ENCODE results near the gene SLC26A11. TPM values are rescaled to one million over a fixed set of nuclear protein-coding genes. Genes with fewer than 3 reads are reported as not detected.

The SLC26A11 gene
- total and polyA plus RNA-seq, 4 experiments from 2014 or later, result 6.3 to 126 (median 66.0) TPM

- no peak for DNase-seq
- Histone ChIP-seq H3K27ac (ENCODE audit: low read depth, low read length) (no peak overlapping the region), H3K4me1 (ENCODE audit: insufficient read depth, low read length) (no peaks in the 10 kb centered on the region), H3K4me3 (ENCODE audit: low read length in 2 of 2) (no peak overlapping the region), H3K27me3 (ENCODE audit: insufficient read depth, low read length) (no peaks in the 10 kb centered on the region), H3K36me3 (ENCODE audit: insufficient read depth, low read length) (peaks cover 3% of the 10 kb centered on the region), H3K9me3 (ENCODE audit: control insufficient read depth in 1 of 2, low read length in 2 of 2) (no peaks in the 10 kb centered on the region)
- ChIA-PET POLR2A (ENCODE audit: partially characterized antibody) (interaction anchor here (0.7 kb wide), 1 partner anchor 10 kb away, joined by 3 read pairs; no protein-coding TSS in a partner anchor), CTCF (ENCODE audit: partially characterized antibody) (no interaction called here)
- Mint-ChIP-seq H3K27ac (peak overlapping the region in 3 of 7 donors; percentile 8 to 46 (median 25)), H3K4me3 (no peak overlapping the region), H3K4me1 (no peaks in the 10 kb centered on the region), H3K27me3 (no peaks in the 10 kb centered on the region), H3K9me3 (no peaks in the 10 kb centered on the region), H3K36me3 (peaks cover 13 to 37% of the 10 kb centered on the region in 2 donors)
- intact Hi-C loops (cut with micrococcal nuclease), result no loop called here
Measured at GRCh38 chr17:80244871-80245509, 24.8 kb downstream of the SLC26A11 start.

GRCh38 chr17:80245566-80246265 is 25.5 kb downstream of the SLC26A11 start:
- Mint-ChIP-seq H3K36me3 (peaks cover 10 to 34% of the 10 kb centered on the region in 2 donors), H3K27ac (peak overlapping the region in 2 of 7 donors; percentile 25 to 46), H3K4me1 (no peaks in the 10 kb centered on the region), H3K9me3 (no peaks in the 10 kb centered on the region), H3K4me3 (no peak overlapping the region), H3K27me3 (no peaks in the 10 kb centered on the region)
- intact Hi-C loops (cut with micrococcal nuclease), result no loop called here
- Histone ChIP-seq H3K4me3 (ENCODE audit: low read length in 2 of 2) (no peak overlapping the region), H3K4me1 (ENCODE audit: insufficient read depth, low read length) (no peaks in the 10 kb centered on the region), H3K27ac (ENCODE audit: low read depth, low read length) (no peak overlapping the region), H3K36me3 (ENCODE audit: insufficient read depth, low read length) (peaks cover 3% of the 10 kb centered on the region), H3K27me3 (ENCODE audit: insufficient read depth, low read length) (no peaks in the 10 kb centered on the region), H3K9me3 (ENCODE audit: control insufficient read depth in 1 of 2, low read length in 2 of 2) (no peaks in the 10 kb centered on the region)
- ChIA-PET POLR2A (ENCODE audit: partially characterized antibody) (interaction anchor here (0.7 kb wide), 1 partner anchor 9 kb away, joined by 3 read pairs; no protein-coding TSS in a partner anchor), CTCF (ENCODE audit: partially characterized antibody) (no interaction called here)
- DNase-seq, result no peak

GRCh38 chr17:80246266-80246681 is 26.0 kb downstream of the SLC26A11 start:
- Histone ChIP-seq H3K9me3 (ENCODE audit: control insufficient read depth in 1 of 2, low read length in 2 of 2) (no peaks in the 10 kb centered on the region), H3K4me1 (ENCODE audit: insufficient read depth, low read length) (no peaks in the 10 kb centered on the region), H3K36me3 (ENCODE audit: insufficient read depth, low read length) (peaks cover 3% of the 10 kb centered on the region), H3K4me3 (ENCODE audit: low read length in 2 of 2) (no peak overlapping the region), H3K27me3 (ENCODE audit: insufficient read depth, low read length) (no peaks in the 10 kb centered on the region), H3K27ac (ENCODE audit: low read depth, low read length) (no peak overlapping the region)
- no peaks in the 10 kb centered on the region for H3K4me1 Mint-ChIP-seq
- ChIA-PET CTCF (ENCODE audit: partially characterized antibody) (interaction anchor here (0.5 kb wide), 1 partner anchor 78 kb away, joined by 3 read pairs; no protein-coding TSS in a partner anchor), POLR2A (ENCODE audit: partially characterized antibody) (no interaction called here)
- no peaks in the 10 kb centered on the region for H3K27me3 Mint-ChIP-seq
- peak overlapping the region in 1 of 7 donors; percentile 80 for H3K27ac Mint-ChIP-seq
- no peaks in the 10 kb centered on the region for H3K9me3 Mint-ChIP-seq
- intact Hi-C loops (cut with micrococcal nuclease), result no loop called here
- no peak for DNase-seq
- H3K36me3 Mint-ChIP-seq, result peaks cover 8 to 30% of the 10 kb centered on the region in 2 donors
- H3K4me3 Mint-ChIP-seq, result no peak overlapping the region

GRCh38 chr17:80246726-80247125 is 26.5 kb downstream of the SLC26A11 start:
- POLR2A ChIA-PET (ENCODE audit: partially characterized antibody), result no interaction called here
- H3K36me3 ChIP-seq (ENCODE audit: insufficient read depth, low read length), result peaks cover 3% of the 10 kb centered on the region
- Mint-ChIP-seq H3K9me3 (no peaks in the 10 kb centered on the region), H3K4me1 (peaks cover 0 to 1% (median 0%) of the 10 kb centered on the region in 4 donors), H3K27me3 (no peaks in the 10 kb centered on the region), H3K27ac (peak overlapping the region in 2 of 7 donors; percentile 29 to 80), H3K36me3 (peaks cover 3 to 26% of the 10 kb centered on the region in 2 donors), H3K4me3 (no peak overlapping the region)
- no peaks in the 10 kb centered on the region for H3K27me3 ChIP-seq (ENCODE audit: insufficient read depth, low read length)
- intact Hi-C loops (cut with micrococcal nuclease), result no loop called here
- CTCF ChIA-PET (ENCODE audit: partially characterized antibody), result interaction anchor here (0.5 to 1.3 kb wide), 2 partner anchors 50 to 77 kb away, joined by 3 read pairs; no protein-coding TSS in a partner anchor
- no peak overlapping the region for H3K27ac ChIP-seq (ENCODE audit: low read depth, low read length)
- no peak overlapping the region for H3K4me3 ChIP-seq (ENCODE audit: low read length in 2 of 2)
- no peak for DNase-seq
- no peaks in the 10 kb centered on the region for H3K9me3 ChIP-seq (ENCODE audit: control insufficient read depth in 1 of 2, low read length in 2 of 2)
- no peaks in the 10 kb centered on the region for H3K4me1 ChIP-seq (ENCODE audit: insufficient read depth, low read length)

GRCh38 chr17:80247561-80247960 is 27.3 kb downstream of the SLC26A11 start:
- Mint-ChIP-seq H3K4me3 (no peak overlapping the region), H3K4me1 (peaks cover 0 to 6% (median 1%) of the 10 kb centered on the region in 4 donors), H3K27me3 (no peaks in the 10 kb centered on the region), H3K36me3 (peaks cover 3 to 20% of the 10 kb centered on the region in 2 donors), H3K9me3 (no peaks in the 10 kb centered on the region), H3K27ac (no peak overlapping the region)
- no peak overlapping the region for H3K27ac ChIP-seq (ENCODE audit: low read depth, low read length)
- H3K4me3 ChIP-seq (ENCODE audit: low read length in 2 of 2), result no peak overlapping the region
- no peaks in the 10 kb centered on the region for H3K36me3 ChIP-seq (ENCODE audit: insufficient read depth, low read length)
- intact Hi-C loops (cut with micrococcal nuclease), result no loop called here
- no peak for DNase-seq
- no peaks in the 10 kb centered on the region for H3K4me1 ChIP-seq (ENCODE audit: insufficient read depth, low read length)
- POLR2A ChIA-PET (ENCODE audit: partially characterized antibody), result no interaction called here
- H3K27me3 ChIP-seq (ENCODE audit: insufficient read depth, low read length), result no peaks in the 10 kb centered on the region
- CTCF ChIA-PET (ENCODE audit: partially characterized antibody), result interaction anchor here (1.3 kb wide), 1 partner anchor 51 kb away, joined by 3 read pairs; no protein-coding TSS in a partner anchor
- H3K9me3 ChIP-seq (ENCODE audit: control insufficient read depth in 1 of 2, low read length in 2 of 2), result no peaks in the 10 kb centered on the region

GRCh38 chr17:80248001-80248893 is 28.0 kb downstream of the SLC26A11 start:
- Mint-ChIP-seq H3K9me3 (no peaks in the 10 kb centered on the region), H3K4me1 (peaks cover 3 to 13% (median 7%) of the 10 kb centered on the region in 4 donors), H3K4me3 (no peak overlapping the region), H3K36me3 (peaks cover 3 to 18% of the 10 kb centered on the region in 2 donors), H3K27me3 (no peaks in the 10 kb centered on the region), H3K27ac (peak overlapping the region in 1 of 7 donors; percentile 35)
- H3K4me3 ChIP-seq (ENCODE audit: low read length in 2 of 2), result no peak overlapping the region
- no peaks in the 10 kb centered on the region for H3K27me3 ChIP-seq (ENCODE audit: insufficient read depth, low read length)
- H3K36me3 ChIP-seq (ENCODE audit: insufficient read depth, low read length), result no peaks in the 10 kb centered on the region
- DNase-seq, result no peak
- H3K9me3 ChIP-seq (ENCODE audit: control insufficient read depth in 1 of 2, low read length in 2 of 2), result no peaks in the 10 kb centered on the region
- intact Hi-C loops (cut with micrococcal nuclease), result no loop called here
- ChIA-PET POLR2A (ENCODE audit: partially characterized antibody) (no interaction called here), CTCF (ENCODE audit: partially characterized antibody) (interaction anchor here (1.3 kb wide), 1 partner anchor 52 kb away, joined by 3 read pairs; no protein-coding TSS in a partner anchor)
- H3K27ac ChIP-seq (ENCODE audit: low read depth, low read length), result no peak overlapping the region
- peaks cover 3% of the 10 kb centered on the region for H3K4me1 ChIP-seq (ENCODE audit: insufficient read depth, low read length)

Measured in CD4-positive, alpha-beta memory T cell (primary cell).